Measurements from ENCODE around the gene PALM2AKAP2.

Gene PALM2AKAP2

GRCh38 chr9:109775516-109775915, 4.5 kb upstream of the PALM2AKAP2 start:
- no peak for DNase-seq

GRCh38 chr9:109776391-109776790, 3.6 kb upstream of the PALM2AKAP2 start:
- DNase-seq = no peak

- DNase-seq = no peak
Observed at GRCh38 chr9:109780453-109781033, 545 bp downstream of the PALM2AKAP2 start.

- no peak for DNase-seq
Observed at GRCh38 chr9:109781086-109781485, 1.1 kb downstream of the PALM2AKAP2 start.

GRCh38 chr9:109781541-109782197, 1.7 kb downstream of the PALM2AKAP2 start:
- no peak for DNase-seq

- DNase-seq = no peak
Observed at GRCh38 chr9:109787735-109788134, 7.7 kb downstream of the PALM2AKAP2 start.

GRCh38 chr9:109789556-109789955, 9.6 kb downstream of the PALM2AKAP2 start:
- DNase-seq = no peak

GRCh38 chr9:109789971-109790370, 10.0 kb downstream of the PALM2AKAP2 start:
- DNase-seq = no peak

GRCh38 chr9:109791003-109791677, 11.1 kb downstream of the PALM2AKAP2 start:
- DNase-seq = no peak

- DNase-seq = no peak
Observed at GRCh38 chr9:109791747-109792146, 11.7 kb downstream of the PALM2AKAP2 start.

GRCh38 chr9:109792951-109793546, 13.1 kb downstream of the PALM2AKAP2 start:
- no peak for DNase-seq

GRCh38 chr9:109793921-109794320, 13.9 kb downstream of the PALM2AKAP2 start:
- no peak for DNase-seq

GRCh38 chr9:109794361-109795012, 14.5 kb downstream of the PALM2AKAP2 start:
- DNase-seq = no peak

- no peak for DNase-seq
Observed at GRCh38 chr9:109795613-109796012, 15.6 kb downstream of the PALM2AKAP2 start.

GRCh38 chr9:109796078-109796477, 16.1 kb downstream of the PALM2AKAP2 start:
- no peak for DNase-seq

- no peak for DNase-seq
Observed at GRCh38 chr9:109797006-109797405, 17.0 kb downstream of the PALM2AKAP2 start.

GRCh38 chr9:109797509-109797908, 17.5 kb downstream of the PALM2AKAP2 start:
- DNase-seq = no peak

- DNase-seq = no peak
Observed at GRCh38 chr9:109799141-109799540, 19.1 kb downstream of the PALM2AKAP2 start.

- DNase-seq = no peak
Observed at GRCh38 chr9:109799792-109800191, 19.8 kb downstream of the PALM2AKAP2 start.

- DNase-seq = no peak
Observed at GRCh38 chr9:109801484-109801883, 21.5 kb downstream of the PALM2AKAP2 start.

GRCh38 chr9:109802491-109802890, 22.5 kb downstream of the PALM2AKAP2 start:
- DNase-seq = no peak

GRCh38 chr9:109805050-109805449, 25.1 kb downstream of the PALM2AKAP2 start:
- no peak for DNase-seq

- no peak for DNase-seq
Observed at GRCh38 chr9:109806506-109807115, 26.6 kb downstream of the PALM2AKAP2 start.
